Adrenal gland (tissue), 19 donors: ENCODE data around the gene RNF40. TPM values are rescaled to one million over a fixed set of nuclear protein-coding genes. Genes with fewer than 3 reads are reported as not detected.

Experiments used
- DNase-seq, 7 donors: peaks; one replicate each; pipeline ENCODE4 v3.0.0-alpha.2; 2019 to 2020
- H3K27ac ChIP-seq, 5 donors: fragments of 200-600 bp; sonication (generic) in 4 of 5; 1 replicate in 3 of 5; 2 replicates in 2 of 5; pipeline versions ENCODE4 v1.5.1 to v1.8.0; 2016 to 2020; ENCODE audit warnings: mild to moderate bottlenecking in 1 of 5
- H3K27me3 ChIP-seq: fragments of 200-600 bp; 2 replicates; pipeline ENCODE4 v1.8.0; 2021
- H3K36me3 ChIP-seq, 2 donors: fragments of 200-600 bp; replicated peaks in 1 of 2; 1 replicate in 1 of 2; 2 replicates in 1 of 2; pipeline versions ENCODE4 v1.5.1 to v1.8.0; 2018 to 2022
- H3K4me1 ChIP-seq, 2 donors: fragments of 200-600 bp; replicated peaks in 1 of 2; 1 replicate in 1 of 2; 2 replicates in 1 of 2; pipeline versions ENCODE4 v1.5.1 to v1.8.0; 2018 to 2021
- H3K4me3 ChIP-seq, 4 donors: fragments of 200-600 bp; sonication (generic) in 3 of 4; one replicate each; pipeline ENCODE4 v1.5.1; 2016 to 2018
- H3K9me3 ChIP-seq, 3 donors: fragments of 200-600 bp; sonication (generic) in 1 of 3; replicated peaks in 1 of 3; 1 replicate in 2 of 3; 2 replicates in 1 of 3; pipeline versions ENCODE4 v1.5.1 to v1.8.0; 2016 to 2021
- POLR2A ChIP-seq, 2 donors: fragments of 450-650 bp; IDR thresholded peaks; one replicate each; pipeline ENCODE4 v1.6.1; 2017; ENCODE audit warnings: antibody characterized with exemption in 2 of 2, mild to moderate bottlenecking in 2 of 2, moderate library complexity in 1 of 2
- WGBS, 4 donors: extraction: QIAGEN DNeasy Blood & Tissue Kit in 2 of 4; methylation state at CpG; one replicate each; pipeline versions ENCODE4 v1.1.5 to v1.1.7; 2013 to 2017; 5-methylcytosine and 5-hydroxymethylcytosine counted together
- intact Hi-C, 2 donors: fragments of 100-400 bp; cut with DNase I; formaldehyde crosslinking; loops; one replicate each; pipeline versions ENCODE4 v1.14.1 to v1.15.0; 2022 to 2023
- long read RNA-seq, 10 donors: library from polyadenylated mRNA in 3 of 10; unstranded in 2 of 10; stranded (forward) in 1 of 10; transcript quantifications; one replicate each; pipeline ENCODE4 v2.0.0 and lab custom pipeline, GENCODE V29; 2021 to 2026
- polyA plus RNA-seq, 3 donors: library from polyadenylated mRNA; stranded (reverse); fragments of 200-250 nt in 2 of 3; fragments of 350-450 nt in 1 of 3; fragmentation: Illumina TruSeq in 1 of 3; extraction: RNeasy Lipid Tissue Mini Kit (QIAGEN cat#74804) in 1 of 3; gene quantifications; one replicate each; pipeline ENCODE4 v1.2.3, GENCODE V29; 2013 to 2014
- total RNA-seq, 9 donors: library from RNA; depleted of rRNA in 4 of 9; stranded (reverse); fragments of >200 nt in 4 of 9; fragments of 120-200 nt in 1 of 9; fragmentation: NEBNext Ultra II Directional in 1 of 9; extraction: Animal tissue kit (Norgen Biotek cat#: 25700) in 1 of 9; gene quantifications; one replicate each; pipeline versions ENCODE4 v1.1.0 to v1.2.4, GENCODE V29; 2013 to 2023
- TF ChIP-seq, protein P1 (sequence below), 6 experiments: fragments of 450-650 bp in 4 of 6; fragments of 200-600 bp in 2 of 6; sonication (generic) in 1 of 6; IDR thresholded peaks; 1 replicate in 5 of 6; 2 replicates in 1 of 6; pipeline versions ENCODE4 v1.5.1 to v1.8.0; 2016 to 2021; ENCODE audit warnings: antibody characterized with exemption in 6 of 6, mild to moderate bottlenecking in 2 of 6, moderate library complexity in 1 of 6
- donor health status: healthy with polysubstance abuse.
- donor health status: Bipolar disorder and iron deficiency.
- donor health status: DM: yes; HTN: yes; CAD: no.
- donor health status: DM: no; HTN: no; CAD: no.
- donor health status: DM: no; HTN: no; CAD: no.
- donor health status: DM: yes; HTN: yes; CAD: no.

The RNF40 gene
- total RNA-seq, result 100 to 1,000 TPM in 8 of 9 donors, 10 to 100 TPM in 1; 86.9 to 164 (median 108) TPM
- 100 to 1,000 TPM; 121 to 143 (median 137) TPM for polyA plus RNA-seq
- long read RNA-seq, donor 1, partial matches to known transcripts, result 7 of 7 reads
- long read RNA-seq, donor 1, other reads (novel, unspliced or antisense), result 0 of 7 reads
- long read RNA-seq, donor 2, full-length matches to known transcripts, result 2 of 2 reads
- long read RNA-seq, donor 2, partial matches to known transcripts, result 0 of 2 reads
- long read RNA-seq, donor 2, other reads (novel, unspliced or antisense), result 0 of 2 reads
- long read RNA-seq, donor 3, partial matches to known transcripts, result 5 of 5 reads
- long read RNA-seq, donor 3, other reads (novel, unspliced or antisense), result 0 of 5 reads
- long read RNA-seq, donor 4, partial matches to known transcripts, result 2 of 11 reads
- long read RNA-seq, donor 4, other reads (novel, unspliced or antisense), result 9 of 11 reads
- long read RNA-seq, donor 5, full-length matches to known transcripts, result 93 of 193 reads
- long read RNA-seq, donor 5, partial matches to known transcripts, result 45 of 193 reads
- long read RNA-seq, donor 5, other reads (novel, unspliced or antisense), result 55 of 193 reads
- long read RNA-seq, donor 6, full-length matches to known transcripts, result 3 of 11 reads
- long read RNA-seq, donor 6, partial matches to known transcripts, result 4 of 11 reads
- long read RNA-seq, donor 6, other reads (novel, unspliced or antisense), result 4 of 11 reads
- long read RNA-seq, donor 7, partial matches to known transcripts, result 0 of 1 reads
- long read RNA-seq, donor 7, other reads (novel, unspliced or antisense), result 0 of 1 reads
- long read RNA-seq, donor 8, full-length matches to known transcripts, result 2 of 8 reads
- long read RNA-seq, donor 8, partial matches to known transcripts, result 6 of 8 reads
- long read RNA-seq, donor 8, other reads (novel, unspliced or antisense), result 0 of 8 reads
- long read RNA-seq, donor 9, partial matches to known transcripts, result 8 of 8 reads
- long read RNA-seq, donor 9, other reads (novel, unspliced or antisense), result 0 of 8 reads
- long read RNA-seq, donor 10, partial matches to known transcripts, result 9 of 9 reads
- long read RNA-seq, donor 10, other reads (novel, unspliced or antisense), result 0 of 9 reads

DNA sequence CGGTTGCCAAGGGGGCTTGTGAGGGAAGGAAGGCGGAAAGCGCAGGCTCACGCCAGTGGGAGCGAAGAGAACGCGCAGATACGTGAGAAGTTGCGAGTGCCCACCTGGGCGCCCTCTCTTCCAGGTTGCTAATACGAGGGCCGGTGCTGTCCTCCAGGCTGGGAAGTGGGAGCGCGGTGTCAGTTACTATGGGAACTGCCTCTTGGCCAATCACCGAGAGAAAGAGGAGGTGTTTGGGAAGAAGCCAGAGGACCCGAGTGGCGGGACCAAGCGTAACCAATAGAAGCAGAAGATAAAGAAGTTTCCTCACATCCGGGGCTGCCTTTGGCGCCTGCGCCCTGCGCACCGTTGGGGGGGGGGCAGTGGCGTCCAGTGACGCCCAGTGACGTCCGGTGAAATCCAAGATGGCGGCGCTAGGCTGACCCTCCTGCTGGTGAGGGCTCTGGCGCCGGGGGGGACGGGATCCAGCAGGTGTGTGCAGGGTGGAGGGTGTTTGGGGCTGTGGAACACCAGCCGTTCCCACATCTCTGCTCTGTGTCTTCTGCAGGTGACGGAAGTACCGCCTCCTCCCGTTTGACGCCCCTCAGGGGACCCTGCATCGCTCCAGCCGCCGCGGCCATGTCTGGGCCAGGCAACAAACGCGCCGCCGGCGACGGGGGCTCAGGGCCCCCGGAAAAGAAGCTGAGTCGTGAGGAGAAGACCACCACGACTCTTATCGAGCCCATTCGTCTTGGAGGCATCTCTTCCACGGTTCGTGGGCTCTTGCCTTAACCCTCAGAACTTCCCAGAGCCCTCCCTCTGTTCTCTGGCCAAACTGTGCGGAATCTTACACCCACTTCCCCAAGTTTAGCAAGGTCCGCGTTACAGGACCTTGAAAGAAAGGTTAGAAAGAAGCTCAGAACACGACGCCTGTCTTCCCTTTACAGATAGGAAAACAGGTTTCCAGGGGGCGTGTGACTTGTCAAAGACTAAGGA, at the start of gene RNF40, which contains the start of gene CFAP119:
TSS of gene RNF40 (plus strand) at position 395 of the 975 bp plus-strand sequence. CDS start at position 619, 224 bp downstream.
TSS of gene CFAP119 (minus strand) at position 135 of the 975 bp plus-strand sequence. CDS start 314 bp downstream, outside the sequence.
- peaks cover 22 to 31% of the 10 kb centered on the region in 2 donors for H3K4me1 ChIP-seq
- WGBS, 4 donors, result 0 to 1% (median 1%) methylated on average over 52 to 60 of the region's 60 CpGs
- peak within 1 kb of the TSS; percentile 35 to 92 (median 87) for H3K27ac ChIP-seq
- peak; percentile 97 to 99 (median 98) for DNase-seq
- TF ChIP-seq, protein P1, sequence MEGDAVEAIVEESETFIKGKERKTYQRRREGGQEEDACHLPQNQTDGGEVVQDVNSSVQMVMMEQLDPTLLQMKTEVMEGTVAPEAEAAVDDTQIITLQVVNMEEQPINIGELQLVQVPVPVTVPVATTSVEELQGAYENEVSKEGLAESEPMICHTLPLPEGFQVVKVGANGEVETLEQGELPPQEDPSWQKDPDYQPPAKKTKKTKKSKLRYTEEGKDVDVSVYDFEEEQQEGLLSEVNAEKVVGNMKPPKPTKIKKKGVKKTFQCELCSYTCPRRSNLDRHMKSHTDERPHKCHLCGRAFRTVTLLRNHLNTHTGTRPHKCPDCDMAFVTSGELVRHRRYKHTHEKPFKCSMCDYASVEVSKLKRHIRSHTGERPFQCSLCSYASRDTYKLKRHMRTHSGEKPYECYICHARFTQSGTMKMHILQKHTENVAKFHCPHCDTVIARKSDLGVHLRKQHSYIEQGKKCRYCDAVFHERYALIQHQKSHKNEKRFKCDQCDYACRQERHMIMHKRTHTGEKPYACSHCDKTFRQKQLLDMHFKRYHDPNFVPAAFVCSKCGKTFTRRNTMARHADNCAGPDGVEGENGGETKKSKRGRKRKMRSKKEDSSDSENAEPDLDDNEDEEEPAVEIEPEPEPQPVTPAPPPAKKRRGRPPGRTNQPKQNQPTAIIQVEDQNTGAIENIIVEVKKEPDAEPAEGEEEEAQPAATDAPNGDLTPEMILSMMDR (IDR thresholded peaks at IDR 0.05), result no peak
- peak; percentile 78 to 84 for TF ChIP-seq POLR2A (IDR thresholded peaks at IDR 0.05)
- intact Hi-C loops, result no loop called here
- no peaks in the 10 kb centered on the region for H3K9me3 ChIP-seq
- H3K27me3 ChIP-seq, result no peaks in the 10 kb centered on the region
- peak within 1 kb of the TSS; percentile 58 to 91 (median 80) for H3K4me3 ChIP-seq
- H3K36me3 ChIP-seq, result peaks cover 0 to 36% of the 10 kb centered on the region in 2 donors

DNA sequence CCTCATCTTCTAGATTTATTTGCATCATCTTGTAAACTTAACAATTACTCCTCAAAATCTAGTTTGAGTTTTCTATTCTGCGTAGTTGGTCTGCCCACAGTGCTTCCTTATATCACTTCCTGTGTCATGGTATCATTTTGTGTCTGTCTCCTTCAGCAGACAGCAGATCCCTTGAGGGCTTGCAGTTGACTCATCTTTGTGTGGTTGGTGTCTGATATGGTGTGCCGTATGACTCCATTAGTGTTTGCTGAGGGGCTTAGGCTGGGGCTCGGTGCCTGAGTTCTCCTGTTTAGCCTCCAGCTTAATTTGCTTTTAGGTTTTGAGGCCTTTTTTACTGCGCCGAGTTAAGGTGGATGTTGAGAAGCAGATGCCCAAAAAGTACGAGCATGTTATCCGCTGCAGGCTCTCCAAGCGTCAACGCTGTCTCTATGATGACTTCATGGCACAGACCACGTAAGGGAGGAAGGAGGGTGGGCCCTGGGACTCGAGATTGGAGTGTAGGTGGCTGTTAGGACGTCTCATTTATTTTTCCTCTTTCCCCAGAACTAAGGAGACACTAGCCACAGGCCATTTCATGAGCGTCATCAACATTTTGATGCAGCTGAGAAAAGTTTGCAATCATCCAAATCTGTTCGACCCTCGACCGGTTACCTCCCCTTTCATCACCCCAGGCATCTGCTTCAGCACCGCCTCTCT, 46.2 kb upstream of the RNF40 start:
- 78 to 86% (median 84%) methylated on average over 17 of the region's 17 CpGs for WGBS, 4 donors
- Histone ChIP-seq H3K4me3 (no peak overlapping the region), H3K9me3 (no peaks in the 10 kb centered on the region), H3K27ac (peak overlapping the region; percentile 2 to 66 (median 49)), H3K4me1 (peaks cover 0 to 26% of the 10 kb centered on the region in 2 donors), H3K36me3 (peaks cover 0 to 99% of the 10 kb centered on the region in 2 donors), H3K27me3 (no peaks in the 10 kb centered on the region)
- peak in 1 of 7 donors; percentile 13 for DNase-seq
- TF ChIP-seq POLR2A (IDR thresholded peaks at IDR 0.05), result no peak
- TF ChIP-seq, protein P1 (IDR thresholded peaks at IDR 0.05), result no peak
- intact Hi-C loops, result no loop called here

DNA sequence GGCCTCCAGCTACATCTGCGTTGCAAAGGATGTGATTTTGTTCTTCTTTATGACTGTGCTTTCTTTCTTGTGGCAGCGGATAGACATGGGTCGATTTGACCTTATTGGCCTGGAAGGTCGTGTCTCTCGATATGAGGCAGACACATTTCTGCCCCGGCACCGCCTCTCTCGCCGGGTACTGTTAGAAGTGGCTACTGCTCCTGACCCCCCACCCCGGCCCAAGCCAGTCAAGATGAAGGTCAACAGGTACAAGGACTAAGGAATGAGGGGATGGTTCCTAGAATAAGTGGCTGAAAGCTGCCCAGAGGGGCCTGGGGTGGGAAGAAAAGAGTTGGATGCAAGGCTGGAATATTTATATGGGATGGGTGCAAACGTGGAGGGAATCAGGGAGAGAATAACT, 42.0 kb upstream of the RNF40 start:
- intact Hi-C loops, result no loop called here
- Histone ChIP-seq H3K4me1 (peaks cover 10 to 19% of the 10 kb centered on the region in 2 donors), H3K27ac (no peak overlapping the region), H3K9me3 (no peaks in the 10 kb centered on the region), H3K27me3 (no peaks in the 10 kb centered on the region), H3K4me3 (no peak overlapping the region), H3K36me3 (peaks cover 0 to 99% of the 10 kb centered on the region in 2 donors)
- TF ChIP-seq, protein P1 (IDR thresholded peaks at IDR 0.05), result no peak
- TF ChIP-seq POLR2A (IDR thresholded peaks at IDR 0.05), result no peak
- DNase-seq, result peak in 1 of 7 donors; percentile 13
- 79 to 84% (median 82%) methylated on average over 11 of the region's 11 CpGs for WGBS, 4 donors
